Measurements from ENCODE around the gene WASF2. TPM values are rescaled to one million over a fixed set of nuclear protein-coding genes. Genes with fewer than 3 reads are reported as not detected.

Gene WASF2
- total and polyA plus RNA-seq, 2 of the 8 experiments (the other 6 are each of a cell fraction or from before 2014, with no cell fraction given) = 32.1 to 86.6 TPM

- Histone ChIP-seq H3K4me3 (ENCODE audit: extremely low read depth in 1 of 4, insufficient read depth in 2 of 4, low read depth in 3 of 4, low read length in 4 of 4) (no peak overlapping the region), H4K91ac (replicated peaks; ENCODE audit: insufficient read length, low read length) (no peak overlapping the region), H3K79me1 (ENCODE audit: low read depth, low read length) (peaks cover 5% of the 10 kb centered on the region; the same call in 1 of the 2 replicates), H3K14ac (ENCODE audit: insufficient read length) (no peak overlapping the region), H2BK15ac (ENCODE audit: low read length) (no peak overlapping the region), H2AFZ (ENCODE audit: low read length) (no peak overlapping the region), H3K9me3 (ENCODE audit: insufficient read depth in 2 of 2, low read depth in 1 of 2, low read length in 1 of 2) (no peaks in the 10 kb centered on the region), H3K4me1 (replicated peaks in 1 of 4; ENCODE audit: control insufficient read depth in 3 of 4, insufficient read depth in 4 of 4, low read length in 3 of 4) (peaks cover 5 to 17% (median 7%) of the 10 kb centered on the region in 4 experiments; a peak in 5 of 7 replicates), H3K23me2 (ENCODE audit: low read depth, low read length) (no peaks in the 10 kb centered on the region), H2BK120ac (replicated peaks; ENCODE audit: low read depth, low read length) (no peak overlapping the region), H3K9ac (replicated peaks in 1 of 4; ENCODE audit: extremely low read depth in 1 of 4, low read depth in 3 of 4, low read length in 3 of 4) (no peak overlapping the region), H2BK12ac (ENCODE audit: low read depth, low read length) (no peak overlapping the region), H3K27ac (ENCODE audit: low read depth, low read length) (no peak overlapping the region), H3K18ac (ENCODE audit: extremely low read depth, low read length) (no peak overlapping the region), H3K36me3 (ENCODE audit: control insufficient read depth in 2 of 4, insufficient read depth in 4 of 4, low read length in 3 of 4) (no peaks in the 10 kb centered on the region), H3K4ac (replicated peaks; ENCODE audit: insufficient read length, low read depth, low read length) (no peak overlapping the region), H4K8ac (ENCODE audit: extremely low read depth, insufficient read depth, low read length) (no peak overlapping the region), H3K27me3 (replicated peaks in 1 of 4; ENCODE audit: control insufficient read depth in 3 of 4, extremely low read depth in 1 of 4, insufficient read depth in 3 of 4, low read length in 3 of 4) (no peaks in the 10 kb centered on the region), H3K23ac (ENCODE audit: insufficient read length) (no peak overlapping the region), H2AK5ac (ENCODE audit: low read depth, low read length) (no peak overlapping the region), H3K56ac (replicated peaks; ENCODE audit: insufficient read length, low read depth, low read length) (no peak overlapping the region), H4K5ac (ENCODE audit: insufficient read length, low read depth, low read length) (no peak overlapping the region), H3K79me2 (ENCODE audit: control insufficient read depth in 1 of 2, insufficient read depth in 2 of 2, low read length in 2 of 2) (peaks cover 0 to 74% of the 10 kb centered on the region in 2 experiments; a peak in 2 of 4 replicates), H4K20me1 (replicated peaks in 1 of 2; ENCODE audit: control insufficient read depth in 1 of 2, insufficient read depth in 2 of 2, low read length in 2 of 2) (peaks cover 0 to 5% of the 10 kb centered on the region in 2 experiments), H2BK5ac (ENCODE audit: low read depth, low read length) (no peak overlapping the region), H3K4me2 (ENCODE audit: insufficient read depth in 1 of 2, low read depth in 2 of 2, low read length in 2 of 2) (no peak overlapping the region), H2BK20ac (ENCODE audit: low read length) (no peak overlapping the region)
- ChIA-PET CTCF (ENCODE audit: partially characterized antibody) (interaction anchor here (0.9 to 3.2 kb wide), 12 partner anchors 11 to 132 kb away, joined by 3 to 11 read pairs (median 4); no protein-coding TSS in a partner anchor), POLR2A (ENCODE audit: partially characterized antibody) (interaction anchor here (1.1 to 2.2 kb wide), 3 partner anchors 9 to 17 kb away, joined by 3 to 5 read pairs (median 4); no protein-coding TSS in a partner anchor)
- DNase-seq (ENCODE audit: low read depth in 1 of 2, low spot score in 2 of 2) (no peak), FAIRE-seq (no peak)
- TF ChIP-seq HDAC6 (IDR thresholded peaks at IDR 0.05; ENCODE audit: low read depth, low read length) (no peak), CHD1 (IDR thresholded peaks at IDR 0.05; ENCODE audit: low read depth, low read length) (no peak), BACH1 (IDR thresholded peaks at IDR 0.05; ENCODE audit: low read length) (no peak), BRCA1 (IDR thresholded peaks at IDR 0.05; ENCODE audit: low read depth, low read length) (no peak), TAF7 (optimal IDR thresholded peaks at IDR 0.05; ENCODE audit: borderline replicate concordance, low read depth, low read length) (no peak), EZH2 (IDR thresholded peaks at IDR 0.05; ENCODE audit: low read depth, low read length, severe bottlenecking) (no peak), SAP30 (IDR thresholded peaks at IDR 0.05; ENCODE audit: insufficient read depth, insufficient replicate concordance, low read length) (no peak), CEBPB (IDR thresholded peaks at IDR 0.05; ENCODE audit: low read depth, low read length) (no peak)
- WGBS, 2 experiments (ENCODE audit: extremely low coverage in 1 of 2, insufficient coverage in 1 of 2, insufficient read length in 1 of 2, insufficient replicate concordance in 2 of 2, low coverage in 1 of 2, low lambda C conversion rate in 2 of 2, missing lambda C conversion rate in 1 of 2) = 98% methylated on average over 2 of the region's 2 CpGs; no CpG with 5 or more reads in 1 of the 2 experiments
Observed at GRCh38 chr1:27435566-27436203, 54.3 kb downstream of the WASF2 start.

Data from H1 (cell line).